K562 (cell line): ENCODE measurements around the gene WDR83. TPM values are rescaled to one million over a fixed set of nuclear protein-coding genes. Genes with fewer than 3 reads are reported as not detected.

Source experiments
- ATAC-seq: fragments of 200-7000 bp; cut with Tn5 transposase; 3 replicates; pipeline ENCODE4 v1.9.1; 2020; ENCODE audit warnings: moderate library complexity
- BruUV-seq: library from RNA; stranded (reverse); fragments of 400-500 nt; replicated peaks from 2 replicates; lab custom pipeline; 2021; lab: Mats Ljungman, UMichigan
- CTCF ChIA-PET: fragments of 300-600 bp; formaldehyde crosslinking; extraction: SDS; loops from one replicate; lab custom pipeline; 2021; ENCODE audit warnings: low intra/inter-chr PET ratio; lab: Yijun Ruan, JAX
- POLR2A ChIA-PET: fragments of 300-600, 350-650 bp; sonication (Branson Sonifier 250); formaldehyde crosslinking; extraction: SDS; loops from one replicate; lab custom pipeline; 2021; ENCODE audit warnings: antibody characterized with exemption, inconsistent platforms; lab: Yijun Ruan, JAX
- DNase-seq, 4 experiments: peaks; one replicate each; pipeline versions ENCODE4 v3.0.0 to v3.0.0-alpha.2; 2011 to 2018; ENCODE audit warnings: low spot score in 3 of 4, mixed read lengths in 3 of 4; ENCODE audit errors: extremely low read depth in 1 of 4
- FAIRE-seq: peaks from 2 replicates; lab custom pipeline; 2011; peaks lifted over from hg19 to GRCh38; lab: Jason Lieb, UNC
- H2AFZ ChIP-seq: 2 replicates; pipeline ENCODE4 v1.6.0; 2011; ENCODE audit warnings: low read depth, low read length, control low read depth, inconsistent platforms
- H3K27ac ChIP-seq: fragments of 200-600 bp; 3 replicates; pipeline ENCODE4 v1.8.0; 2011; ENCODE audit warnings: low read depth, mild to moderate bottlenecking, control low read depth, inconsistent platforms, low read length, moderate library complexity, mixed read lengths; ENCODE audit errors: extremely low read depth
- H3K27me3 ChIP-seq, 2 experiments: fragments of 300-600 bp in 1 of 2; 2 replicates in 1 of 2; 3 replicates in 1 of 2; pipeline versions ENCODE4 v1.6.0 to v1.8.0; 2011; ENCODE audit warnings: inconsistent platforms in 2 of 2, low read length in 2 of 2, mild to moderate bottlenecking in 1 of 2, mixed read lengths in 1 of 2, moderate library complexity in 1 of 2; ENCODE audit not compliant: control insufficient read depth in 2 of 2, insufficient read depth in 2 of 2
- H3K36me3 ChIP-seq: fragments of 300-600 bp; 3 replicates; pipeline ENCODE4 v1.8.0; 2011; ENCODE audit warnings: mild to moderate bottlenecking, low read length, inconsistent platforms; ENCODE audit not compliant: control insufficient read depth, insufficient read depth
- H3K4me1 ChIP-seq, 2 experiments: fragments of 200-600 bp in 1 of 2; replicated peaks in 1 of 2; 2 replicates in 1 of 2; 3 replicates in 1 of 2; pipeline versions ENCODE4 v1.5.1 to v1.8.0; 2011; ENCODE audit warnings: inconsistent platforms in 2 of 2, low read length in 2 of 2, mild to moderate bottlenecking in 1 of 2, mixed read lengths in 1 of 2, moderate library complexity in 1 of 2; ENCODE audit not compliant: control insufficient read depth in 2 of 2, insufficient read depth in 2 of 2
- H3K4me2 ChIP-seq: 2 replicates; pipeline ENCODE4 v1.6.1; 2011; ENCODE audit warnings: low read length, control low read depth, inconsistent platforms, mixed read lengths; ENCODE audit not compliant: insufficient read depth
- H3K4me3 ChIP-seq: fragments of 200-600 bp; sonication (generic), shearing (Covaris generic); 2 replicates; pipeline ENCODE4 v1.5.1; 2016; ENCODE audit warnings: control low read depth, inconsistent platforms
- H3K79me2 ChIP-seq: fragments of 200-600 bp; 3 replicates; pipeline ENCODE4 v1.8.0; 2011; ENCODE audit warnings: low read length, inconsistent platforms; ENCODE audit not compliant: control insufficient read depth, insufficient read depth
- H3K9ac ChIP-seq, 2 experiments: 2 replicates each; pipeline versions ENCODE4 v1.6.0 to v1.6.1; 2011; ENCODE audit warnings: low read depth in 2 of 2, low read length in 2 of 2, control low read depth in 1 of 2, inconsistent platforms in 1 of 2, mild to moderate bottlenecking in 1 of 2, mixed read lengths in 1 of 2; ENCODE audit not compliant: insufficient read depth in 1 of 2
- H3K9me1 ChIP-seq: one replicate; pipeline ENCODE4 v1.6.0; 2011; ENCODE audit warnings: inconsistent platforms, mild to moderate bottlenecking, low read length, moderate library complexity; ENCODE audit not compliant: control insufficient read depth, insufficient read depth
- H3K9me3 ChIP-seq: replicated peaks from 2 replicates; pipeline ENCODE4 v1.5.1; 2011; ENCODE audit warnings: low read depth, low read length, inconsistent platforms; ENCODE audit not compliant: control insufficient read depth, insufficient read depth
- H4K20me1 ChIP-seq: replicated peaks from 2 replicates; pipeline ENCODE4 v1.6.1; 2011; ENCODE audit warnings: low read length, inconsistent platforms, mixed read lengths; ENCODE audit not compliant: control insufficient read depth, insufficient read depth
- ATF7 ChIP-seq: fragments of 450-650 bp; IDR thresholded peaks from 2 replicates; pipeline ENCODE4 v1.7.1; 2014; ENCODE audit warnings: mild to moderate bottlenecking, moderate library complexity
- E2F3 ChIP-seq: fragments of 250-450 bp; sonication (Bioruptor Pico); IDR thresholded peaks from 2 replicates; pipeline ENCODE4 v1.4.0; 2020; ENCODE audit warnings: mild to moderate bottlenecking
- PHF20 ChIP-seq: fragments of 450-650 bp; IDR thresholded peaks from 2 replicates; pipeline ENCODE4 v1.6.1; 2018; ENCODE audit not compliant: partially characterized antibody
- POLR2G ChIP-seq: fragments of 200-400 bp; formaldehyde crosslinking; IDR thresholded peaks from 2 replicates; pipeline ENCODE4 v1.6.1; 2017; ENCODE audit warnings: low read depth, mild to moderate bottlenecking, antibody characterized with exemption, low read length, moderate library complexity
- RBFOX2 ChIP-seq: fragments of 200-400 bp; formaldehyde crosslinking; IDR thresholded peaks from 2 replicates; pipeline ENCODE4 v1.6.1; 2017; ENCODE audit warnings: low read depth, mild to moderate bottlenecking, low read length, moderate library complexity
- WGBS: fragments of 100-300 bp; shearing (Covaris generic); methylation state at CpG from one replicate; pipeline ENCODE4 v1.1.6; 2016; ENCODE audit warnings: low coverage, mixed read lengths; ENCODE audit not compliant: insufficient coverage; ENCODE audit errors: missing lambda C conversion rate; 5-methylcytosine and 5-hydroxymethylcytosine counted together
- in situ Hi-C: fragments of 300-500 bp; cut with MboI; formaldehyde crosslinking; loops from 4 replicates; pipeline ENCODE4 v1.15.0; 2018; ENCODE audit warnings: inconsistent platforms, mixed read lengths
- intact Hi-C: fragments of 100-400 bp; cut with micrococcal nuclease; formaldehyde crosslinking; loops from 2 replicates; pipeline ENCODE4 v1.14.2; 2022
- polyA plus RNA-seq, 8 experiments: library from polyadenylated mRNA; depleted of rRNA in 4 of 8; stranded (reverse) in 5 of 8; unstranded in 3 of 8; fragments of >200 nt; fragmentation: Nextera tagmentation in 2 of 8; fragmentation: Illumina TruSeq in 1 of 8; extraction: Ambion mirVana in 2 of 8; extraction: Trizol in 1 of 8; gene quantifications; 2 replicates each; pipeline versions ENCODE4 v1.2.1 to v1.2.3, GENCODE V29; 2011 to 2014; ENCODE audit warnings: inconsistent platforms in 1 of 8, missing spikeins in 1 of 8
- total RNA-seq, 7 experiments: library from RNA; depleted of rRNA in 6 of 7; stranded (reverse); fragments of >200 nt in 6 of 7; fragmentation: Illumina TruSeq in 2 of 7; extraction: Trizol in 2 of 7; gene quantifications; 2 replicates each; pipeline versions ENCODE4 v1.2.1 to v1.2.3, GENCODE V29; 2011 to 2021; ENCODE audit warnings: low replicate concordance in 1 of 7

Gene WDR83
- total and polyA plus RNA-seq, 9 of the 15 experiments (the other 6 are each of a cell fraction or from before 2014, with no cell fraction given), result 0.52 to 21.3 (median 4.2) TPM

DNA sequence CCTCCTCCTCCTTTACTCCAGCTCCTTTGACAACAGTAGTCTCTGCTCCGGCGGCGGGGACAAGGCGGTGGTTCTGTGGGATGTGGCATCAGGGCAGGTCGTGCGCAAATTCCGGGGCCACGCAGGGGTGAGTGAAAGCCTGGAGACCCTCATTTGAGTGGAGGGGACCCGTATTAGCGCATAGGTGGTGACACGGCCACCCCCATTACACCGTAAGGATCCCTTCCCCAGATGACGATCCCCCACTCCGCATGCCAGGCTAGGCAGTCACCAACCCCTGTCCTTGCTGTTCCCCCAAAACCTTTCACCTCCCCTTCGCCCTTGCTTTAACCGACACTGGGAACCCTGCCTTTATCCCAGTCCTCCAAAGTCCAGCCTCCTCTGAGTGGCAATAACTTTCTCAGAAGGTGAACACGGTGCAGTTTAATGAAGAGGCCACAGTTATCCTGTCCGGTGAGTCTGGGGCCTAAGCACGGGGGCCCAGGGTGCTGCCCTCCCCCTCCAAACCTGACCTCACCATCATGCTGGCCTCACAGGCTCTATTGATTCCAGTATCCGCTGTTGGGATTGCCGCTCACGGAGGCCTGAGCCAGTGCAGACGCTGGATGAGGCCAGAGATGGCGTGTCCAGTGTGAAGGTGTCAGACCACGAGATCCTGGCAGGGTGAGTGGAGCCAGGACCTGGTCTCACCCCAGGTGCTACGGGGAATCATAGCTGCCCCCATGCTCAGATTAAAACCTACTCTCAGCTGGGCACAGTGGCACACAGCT lies 3.7 kb downstream of the WDR83 start (continued):
- TF ChIP-seq E2F3 (CRISPR knock-in tag), result 0 out of 2 replicates have a peak, but pooled peaks have one; percentile 7
- TF ChIP-seq ATF7, result no peak

DNA sequence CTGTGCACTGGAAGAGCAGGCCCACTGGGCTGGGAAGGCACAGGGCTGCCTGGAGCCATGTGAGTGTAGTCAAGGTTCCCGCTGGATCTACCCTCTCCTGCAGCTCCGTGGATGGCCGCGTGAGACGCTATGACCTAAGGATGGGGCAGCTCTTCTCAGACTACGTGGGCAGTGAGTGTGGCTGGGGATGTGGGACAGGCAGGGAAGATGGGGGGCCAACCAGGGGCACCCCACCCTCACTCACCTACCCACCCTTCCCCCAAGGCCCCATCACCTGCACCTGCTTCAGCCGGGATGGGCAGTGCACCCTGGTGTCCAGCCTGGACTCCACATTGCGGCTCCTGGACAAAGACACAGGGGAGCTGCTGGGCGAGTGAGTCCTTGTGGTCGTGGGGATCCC lies 6.1 kb downstream of the WDR83 start:
- Histone ChIP-seq H3K4me1 (peaks cover 15 to 49% of the 10 kb centered on the region in 2 experiments; a peak in 4 of 5 replicates), H4K20me1 (peaks cover 5% of the 10 kb centered on the region), H3K27me3 (no peaks in the 10 kb centered on the region), H3K4me2 (no peak overlapping the region), H3K4me3 (no peak overlapping the region), H3K36me3 (peaks cover 63% of the 10 kb centered on the region), H3K9me1 (no peaks in the 10 kb centered on the region), H3K9ac (peak overlapping the region in 1 of 2 experiments; percentile 28; a peak in 2 of 4 replicates), H3K79me2 (peaks cover 28% of the 10 kb centered on the region), H2AFZ (no peak overlapping the region), H3K27ac (no peak overlapping the region), H3K9me3 (no peaks in the 10 kb centered on the region)
- ChIA-PET CTCF (interaction anchor here (0.6 to 2.0 kb wide), 2 partner anchors 109 to 151 kb away, joined by 3 to 7 read pairs; no protein-coding TSS in a partner anchor), POLR2A (interaction anchor here (0.6 to 4.7 kb wide), 5 partner anchors 7 to 582 kb away, joined by 3 to 39 read pairs (median 4); partner anchors contain the start of gene DHPS)
- in situ Hi-C loops, result loop anchor here (5.0 to 10.0 kb wide), 2 partner anchors 110 to 468 kb away; no protein-coding TSS in a partner anchor
- TF ChIP-seq POLR2G, result peak; percentile 44; the same call in 1 of the 2 replicates
- TF ChIP-seq PHF20, result no peak
- TF ChIP-seq RBFOX2, result peak; percentile 58; the same call in 1 of the 2 replicates
- FAIRE-seq (no peak), DNase-seq (no peak), ATAC-seq (no peak)
- WGBS, result 91% methylated on average over 5 of the region's 10 CpGs
- intact Hi-C loops, result loop anchor here (1.0 to 2.0 kb wide), 3 partner anchors 32 to 150 kb away; no protein-coding TSS in a partner anchor
- BruUV-seq, result no TSS peak
